Measurements from ENCODE around the gene LCT. TPM values are rescaled to one million over a fixed set of nuclear protein-coding genes. Genes with fewer than 3 reads are reported as not detected.

Gene LCT
- total and polyA plus RNA-seq, 2 of the 4 experiments (the other 2 are of a cell fraction): under 0.01 TPM; not detected in 1

DNA sequence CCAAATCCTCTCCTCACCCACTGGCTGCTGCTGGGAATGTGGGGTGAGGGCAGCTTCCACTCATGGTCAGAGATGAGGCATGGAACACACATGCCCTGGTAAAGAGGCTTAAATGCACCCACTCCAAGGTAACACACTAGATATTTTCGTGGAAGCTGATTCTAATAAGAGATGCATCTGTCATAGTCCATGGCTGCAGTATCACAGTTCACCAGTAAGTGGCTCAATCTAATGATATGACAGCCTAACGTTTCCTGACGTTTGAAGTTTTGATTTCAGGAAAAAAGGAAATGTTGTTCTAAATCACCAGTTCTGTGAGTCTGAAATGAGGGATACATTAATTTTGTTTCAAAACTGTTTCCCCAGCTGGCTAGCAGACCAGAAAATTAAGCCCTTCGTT is 38.2 kb downstream of the LCT start:
- no peaks in the 10 kb centered on the region for H3K79me1 ChIP-seq (ENCODE audit: low read depth in 1 of 2, low read length in 2 of 2)
- H4K8ac ChIP-seq (ENCODE audit: low read depth in 2 of 2, low read length in 2 of 2): no peak overlapping the region
- H2AK9ac ChIP-seq (replicated peaks; ENCODE audit: low read depth, low read length, poor library complexity): no peak overlapping the region
- dilution Hi-C loops (cut with HindIII; ENCODE audit: low sequenced_read_pairs, unreplicated experiment) (no loop called here), in situ Hi-C loops (cut with MboI; ENCODE audit: low sequenced_read_pairs) (no loop called here), intact Hi-C loops (cut with micrococcal nuclease) (loop anchor here (5.0 kb wide), 1 partner anchor 811 kb away; no protein-coding TSS in a partner anchor)
- H2AK5ac ChIP-seq (ENCODE audit: low read depth, low read length): no peak overlapping the region
- H3K36me3 ChIP-seq (ENCODE audit: control insufficient read depth, insufficient read depth, low read length): no peaks in the 10 kb centered on the region
- BruUV-seq (replicated peaks): no TSS peak
- H2BK5ac ChIP-seq (ENCODE audit: low read depth, low read length, poor library complexity, severe bottlenecking): no peak overlapping the region
- ChIA-PET POLR2A (ENCODE audit: unreplicated experiment) (no interaction called here), CTCF (interaction anchor here (1.0 to 1.8 kb wide), 4 partner anchors 7 to 810 kb away, joined by 3 to 7 read pairs (median 4); no protein-coding TSS in a partner anchor)
- no peak overlapping the region for H2BK120ac ChIP-seq (ENCODE audit: low read depth, low read length)
- no peak overlapping the region for H2BK20ac ChIP-seq (ENCODE audit: low read depth, low read length)
- no peak overlapping the region for H4K5ac ChIP-seq (ENCODE audit: low read depth, low read length)
- no peaks in the 10 kb centered on the region for H3K9me1 ChIP-seq (ENCODE audit: insufficient read depth, low read length)
- H4K20me1 ChIP-seq (ENCODE audit: insufficient read depth, low read length): no peaks in the 10 kb centered on the region
- TF ChIP-seq, protein P1, sequence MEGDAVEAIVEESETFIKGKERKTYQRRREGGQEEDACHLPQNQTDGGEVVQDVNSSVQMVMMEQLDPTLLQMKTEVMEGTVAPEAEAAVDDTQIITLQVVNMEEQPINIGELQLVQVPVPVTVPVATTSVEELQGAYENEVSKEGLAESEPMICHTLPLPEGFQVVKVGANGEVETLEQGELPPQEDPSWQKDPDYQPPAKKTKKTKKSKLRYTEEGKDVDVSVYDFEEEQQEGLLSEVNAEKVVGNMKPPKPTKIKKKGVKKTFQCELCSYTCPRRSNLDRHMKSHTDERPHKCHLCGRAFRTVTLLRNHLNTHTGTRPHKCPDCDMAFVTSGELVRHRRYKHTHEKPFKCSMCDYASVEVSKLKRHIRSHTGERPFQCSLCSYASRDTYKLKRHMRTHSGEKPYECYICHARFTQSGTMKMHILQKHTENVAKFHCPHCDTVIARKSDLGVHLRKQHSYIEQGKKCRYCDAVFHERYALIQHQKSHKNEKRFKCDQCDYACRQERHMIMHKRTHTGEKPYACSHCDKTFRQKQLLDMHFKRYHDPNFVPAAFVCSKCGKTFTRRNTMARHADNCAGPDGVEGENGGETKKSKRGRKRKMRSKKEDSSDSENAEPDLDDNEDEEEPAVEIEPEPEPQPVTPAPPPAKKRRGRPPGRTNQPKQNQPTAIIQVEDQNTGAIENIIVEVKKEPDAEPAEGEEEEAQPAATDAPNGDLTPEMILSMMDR (conservative IDR thresholded peaks at IDR 0.05; ENCODE audit: low read depth, low read length): 0 out of 2 replicates have a peak, but pooled peaks have one; percentile 23
- TF ChIP-seq CHD1 (IDR thresholded peaks at IDR 0.05; ENCODE audit: low read depth, low read length) (no peak), BHLHE40 (IDR thresholded peaks at IDR 0.05; ENCODE audit: low read depth, low read length) (no peak)
- H3K56ac ChIP-seq (ENCODE audit: extremely low read depth, insufficient read depth, low read length): no peak overlapping the region
- ATAC-seq (ENCODE audit: low read depth) (no peak), DNase-seq (no peak)
- no peak overlapping the region for H3K27ac ChIP-seq (ENCODE audit: insufficient read depth, low read length)
- H4K91ac ChIP-seq (ENCODE audit: insufficient read depth, low read depth, low read length): no peak overlapping the region
- H3K4me2 ChIP-seq (ENCODE audit: low read depth, low read length): no peak overlapping the region
- peak overlapping the region; percentile 13 for H2AFZ ChIP-seq (replicated peaks; ENCODE audit: low read length, poor library complexity)
- H3K23ac ChIP-seq (ENCODE audit: low read depth, low read length): no peak overlapping the region
- H3K4me3 ChIP-seq (ENCODE audit: insufficient read depth, low read depth, low read length): no peak overlapping the region
- WGBS, 2 experiments (ENCODE audit: extremely low coverage in 2 of 2, insufficient read length in 1 of 2): 67% methylated on average over 1 of the region's 4 CpGs; no CpG with 5 or more reads in 1 of the 2 experiments
- H3K9ac ChIP-seq (ENCODE audit: low read depth, low read length): no peak overlapping the region
- H3K18ac ChIP-seq (ENCODE audit: low read depth, low read length): no peak overlapping the region
- no peak overlapping the region for H3K4ac ChIP-seq (ENCODE audit: low read depth, low read length)
- peaks cover 3% of the 10 kb centered on the region; the same call in 1 of the 2 replicates for H3K9me3 ChIP-seq (ENCODE audit: control insufficient read depth, insufficient read depth, low read length)
- H3K14ac ChIP-seq (replicated peaks; ENCODE audit: low read depth, low read length): no peak overlapping the region
- H3K4me1 ChIP-seq (ENCODE audit: control insufficient read depth, insufficient read depth, low read length): no peaks in the 10 kb centered on the region
- H2BK15ac ChIP-seq (ENCODE audit: low read depth, low read length): no peak overlapping the region
- H3K27me3 ChIP-seq (ENCODE audit: control insufficient read depth, insufficient read depth, low read length): no peaks in the 10 kb centered on the region

All from IMR-90 (cell line).